NCI-H1436 treated with DMSO at 0.1 percent for 48 hours (cell line): Measurements from ENCODE around the gene TSC22D4.
"Not testable (repeated sequence)": the region's sequence is repeated elsewhere in the genome, so short reads cannot be mapped to it uniquely, and the experiment has no call there.

Experiments
- DNase-seq: peaks from one replicate; lab custom pipeline; 2025; lab: John Stamatoyannopoulos, UW

Gene TSC22D4

DNA sequence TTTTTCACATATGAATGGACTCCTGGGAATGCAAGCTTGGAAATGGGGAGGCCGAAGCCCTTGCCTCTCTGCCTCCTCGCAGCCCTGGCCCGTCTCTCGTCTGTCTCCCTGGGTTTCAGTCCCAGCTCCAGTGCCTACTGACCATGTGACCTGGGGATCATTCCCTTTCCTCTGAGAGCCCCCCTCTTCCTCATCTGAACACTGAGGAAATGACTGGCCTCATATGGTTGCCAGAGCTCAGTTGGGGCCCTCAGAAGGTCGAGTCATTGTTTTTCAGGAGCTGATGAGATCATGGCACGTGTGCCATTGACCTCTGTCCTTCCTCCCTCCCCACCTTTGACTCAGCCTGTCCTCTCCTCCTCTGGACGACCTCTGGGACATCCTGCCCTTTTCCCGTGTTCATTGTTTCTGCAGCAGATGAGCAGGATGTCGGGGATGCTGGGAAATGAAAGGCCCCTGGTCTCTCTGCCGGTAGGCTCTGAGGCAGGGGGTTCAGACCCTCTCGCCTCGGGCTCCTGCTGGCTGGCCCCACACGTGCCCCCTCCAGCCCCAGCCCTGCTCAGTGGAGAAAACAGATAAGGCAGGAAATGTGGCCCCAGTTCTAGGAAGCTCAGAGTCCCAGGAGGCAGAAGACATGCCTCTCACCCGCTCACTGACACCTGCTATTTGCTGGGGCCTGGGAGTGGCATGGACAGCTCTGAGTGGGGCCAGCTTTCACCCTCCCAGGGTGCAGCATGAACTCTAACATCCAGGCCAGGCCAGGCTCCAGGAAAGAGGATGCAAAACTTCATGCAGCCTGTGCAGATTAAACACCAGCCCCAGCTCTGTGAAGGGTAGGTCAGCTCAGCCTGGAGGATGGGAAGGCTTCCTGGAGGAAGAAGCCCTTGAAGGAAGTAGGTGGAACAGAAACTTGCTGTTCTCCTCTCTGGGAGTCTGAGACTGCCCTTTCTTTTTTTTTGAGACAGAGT lies 34.4 kb downstream of the TSC22D4 start:
- no peak for DNase-seq

DNA sequence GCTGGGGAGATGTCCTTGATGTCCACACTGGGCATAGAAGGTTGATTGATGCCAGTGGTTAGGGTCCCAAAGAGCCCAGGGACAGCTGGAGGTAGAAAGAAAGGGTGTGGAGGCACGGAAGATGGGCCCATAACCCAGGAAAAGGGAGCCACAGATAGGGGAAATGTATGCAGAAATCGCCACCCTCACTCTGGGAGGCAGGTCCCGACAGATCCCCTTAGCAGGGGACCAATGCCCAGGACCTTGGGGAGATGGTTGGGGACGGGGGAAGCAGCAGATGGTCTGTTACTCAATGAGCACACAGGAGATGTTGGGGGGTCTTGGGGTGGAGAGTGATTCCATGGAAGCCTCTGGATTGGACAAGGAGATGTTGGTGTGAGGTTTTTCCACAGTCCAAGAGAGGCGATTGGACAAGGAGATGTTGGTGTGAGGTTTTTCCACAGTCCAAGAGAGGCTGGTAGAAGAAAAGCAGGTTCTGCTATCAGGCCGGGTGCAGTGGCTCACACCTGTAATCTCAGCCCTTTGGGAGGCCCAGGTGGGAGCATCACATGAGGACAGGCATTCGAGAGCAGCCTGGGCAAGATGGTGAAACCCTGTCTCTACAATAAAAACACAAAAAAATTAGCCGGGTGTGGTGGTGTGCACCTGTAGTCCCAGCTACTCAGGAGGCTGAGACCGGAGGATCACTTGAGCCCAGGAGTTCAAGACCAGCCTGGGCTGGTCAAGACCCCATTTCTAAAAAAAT lies 35.7 kb downstream of the TSC22D4 start:
- no peak for DNase-seq

DNA sequence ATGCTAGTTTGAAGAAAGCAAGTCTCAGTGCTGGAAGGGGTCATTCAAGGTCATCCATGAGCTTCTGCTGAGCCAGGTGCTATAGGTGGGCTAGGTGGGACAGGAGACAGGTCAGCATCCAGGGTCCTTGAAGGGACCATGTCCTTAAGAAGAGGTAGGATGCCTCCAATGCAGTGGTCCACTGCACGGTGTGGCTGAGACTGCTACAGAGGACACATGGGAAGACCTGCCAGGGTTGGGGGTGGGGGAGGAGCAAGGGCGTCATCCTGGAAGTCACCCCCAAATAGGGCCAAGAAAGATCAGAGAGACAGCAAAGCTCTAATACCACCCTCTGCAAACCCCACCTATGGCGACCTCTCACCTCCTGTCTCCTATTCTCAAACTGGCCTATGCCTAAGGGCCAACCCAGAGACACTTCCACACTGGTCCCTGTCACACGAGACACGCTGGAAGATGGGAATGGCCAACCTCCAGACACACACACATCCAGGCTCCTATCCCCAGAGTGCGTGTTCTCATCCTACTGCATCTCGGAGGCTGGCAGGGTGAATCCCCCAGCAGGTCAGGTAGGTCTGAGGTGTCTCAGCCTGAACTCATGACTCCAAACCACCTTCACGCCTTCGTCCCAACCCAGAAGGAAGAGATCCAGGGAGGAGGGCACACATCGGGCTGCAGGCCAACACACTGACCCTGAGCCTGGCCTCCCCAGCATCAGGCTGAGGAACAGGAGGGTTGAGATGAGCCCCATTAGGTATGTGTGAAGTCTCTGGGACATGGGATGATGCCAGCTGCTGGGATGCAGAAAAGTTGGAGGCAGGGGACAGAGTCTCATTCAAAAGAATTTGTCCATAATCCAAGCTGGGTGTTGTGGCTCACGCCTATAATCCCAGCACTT lies 37.1 kb downstream of the TSC22D4 start:
- no peak for DNase-seq

DNA sequence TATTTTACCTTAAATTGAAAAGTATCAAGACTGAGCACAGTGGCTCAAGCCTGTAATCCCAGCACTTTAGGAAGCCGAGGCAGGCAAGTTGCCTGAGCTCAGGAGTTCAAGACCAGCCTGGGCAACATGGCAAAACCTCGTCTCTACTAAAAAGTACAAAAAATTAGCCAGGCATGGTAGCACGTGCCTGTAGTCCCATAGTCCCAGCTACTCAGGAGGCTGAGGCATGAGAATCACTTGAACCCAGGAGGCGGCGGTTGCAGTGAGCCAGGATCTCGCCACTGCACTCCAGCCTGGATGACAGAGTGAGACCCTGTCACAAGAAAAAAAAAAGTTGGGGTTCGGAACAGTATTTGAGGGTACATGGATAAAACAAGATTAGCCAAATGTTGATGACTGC lies 39.8 kb downstream of the TSC22D4 start:
- DNase-seq: not testable (repeated sequence)

DNA sequence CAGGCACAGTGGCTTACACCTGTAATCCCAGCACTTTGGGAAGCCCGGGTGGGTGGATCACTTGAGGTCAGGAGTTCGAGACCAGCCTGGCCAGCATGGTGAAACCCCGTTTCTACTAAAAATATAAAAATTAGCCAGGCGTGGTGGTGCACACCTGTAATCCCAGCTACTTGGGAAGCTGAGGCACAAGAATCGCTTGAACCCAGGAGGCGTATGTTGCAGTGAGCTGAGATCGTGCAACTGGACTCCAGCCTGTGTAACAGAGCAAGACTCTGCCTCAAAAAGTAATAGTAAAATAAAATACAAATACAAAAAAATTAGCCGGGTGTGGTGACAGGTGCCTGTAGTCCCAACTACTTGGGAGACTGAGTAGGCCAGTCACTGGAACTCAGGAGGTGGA lies 40.3 kb downstream of the TSC22D4 start:
- DNase-seq: not testable (repeated sequence)

DNA sequence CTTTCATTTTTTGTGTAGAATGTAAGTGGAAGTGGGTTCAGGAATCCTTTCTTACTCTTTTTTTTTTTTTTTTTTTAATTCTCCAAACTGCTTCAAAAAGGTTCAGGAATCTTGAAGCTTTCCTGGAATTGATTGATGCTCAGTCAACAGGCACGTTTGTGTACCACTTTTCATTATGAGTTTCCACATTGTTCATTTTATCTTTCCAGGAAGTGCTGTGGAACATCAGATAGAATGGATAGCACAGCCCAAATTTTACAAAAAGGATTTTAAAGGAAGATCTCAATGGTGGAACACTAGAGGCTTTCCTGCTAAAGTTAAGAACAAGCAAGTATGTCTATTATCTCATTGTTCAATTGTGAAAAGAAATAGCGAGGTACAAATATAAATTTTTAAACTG lies 40.8 kb downstream of the TSC22D4 start:
- DNase-seq: no peak

DNA sequence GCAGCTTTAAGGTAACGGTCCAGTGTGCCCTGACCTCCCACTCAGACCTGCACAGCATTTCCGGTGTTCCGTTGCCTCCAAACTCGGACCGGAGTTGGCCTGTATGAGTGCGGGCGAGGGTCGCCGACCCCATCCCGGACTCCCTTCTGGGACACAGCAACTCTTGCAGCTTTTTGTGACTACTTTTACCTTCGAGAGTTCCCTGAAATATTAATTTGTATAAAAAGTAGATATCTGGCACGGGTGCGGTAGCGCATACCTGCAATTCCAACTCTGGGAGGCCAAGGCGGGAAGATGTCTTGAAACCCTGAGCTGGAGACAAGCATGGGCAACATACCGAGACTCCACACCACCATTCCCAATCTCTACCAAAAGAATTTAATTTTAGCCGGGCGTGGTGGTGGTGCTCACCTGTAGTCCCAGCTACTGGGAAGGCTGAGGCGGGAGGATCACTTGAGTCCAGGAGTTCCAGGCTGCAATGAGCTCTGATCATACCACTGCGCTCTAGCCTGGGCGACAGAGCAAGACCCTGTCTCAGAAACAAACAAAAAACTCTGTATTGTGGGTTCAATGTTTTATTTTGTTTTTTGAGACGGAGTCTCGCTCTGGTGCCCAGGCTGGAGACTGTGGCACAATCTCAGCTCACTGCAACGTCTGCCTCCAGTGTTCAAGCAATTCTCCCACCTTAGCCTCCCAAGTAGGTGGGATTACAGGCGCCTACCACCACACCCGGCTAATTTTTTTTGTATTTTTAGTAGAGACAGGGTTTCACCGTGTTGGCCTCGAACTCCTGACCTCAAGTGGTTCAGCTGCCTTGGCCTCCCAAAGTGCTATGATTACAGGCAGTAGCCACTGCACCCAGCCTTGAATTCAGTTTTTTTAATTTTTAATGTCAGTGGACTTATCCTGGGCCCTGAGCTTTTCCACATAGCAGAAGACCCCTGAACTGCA lies 41.6 kb downstream of the TSC22D4 start:
- DNase-seq: no peak

DNA sequence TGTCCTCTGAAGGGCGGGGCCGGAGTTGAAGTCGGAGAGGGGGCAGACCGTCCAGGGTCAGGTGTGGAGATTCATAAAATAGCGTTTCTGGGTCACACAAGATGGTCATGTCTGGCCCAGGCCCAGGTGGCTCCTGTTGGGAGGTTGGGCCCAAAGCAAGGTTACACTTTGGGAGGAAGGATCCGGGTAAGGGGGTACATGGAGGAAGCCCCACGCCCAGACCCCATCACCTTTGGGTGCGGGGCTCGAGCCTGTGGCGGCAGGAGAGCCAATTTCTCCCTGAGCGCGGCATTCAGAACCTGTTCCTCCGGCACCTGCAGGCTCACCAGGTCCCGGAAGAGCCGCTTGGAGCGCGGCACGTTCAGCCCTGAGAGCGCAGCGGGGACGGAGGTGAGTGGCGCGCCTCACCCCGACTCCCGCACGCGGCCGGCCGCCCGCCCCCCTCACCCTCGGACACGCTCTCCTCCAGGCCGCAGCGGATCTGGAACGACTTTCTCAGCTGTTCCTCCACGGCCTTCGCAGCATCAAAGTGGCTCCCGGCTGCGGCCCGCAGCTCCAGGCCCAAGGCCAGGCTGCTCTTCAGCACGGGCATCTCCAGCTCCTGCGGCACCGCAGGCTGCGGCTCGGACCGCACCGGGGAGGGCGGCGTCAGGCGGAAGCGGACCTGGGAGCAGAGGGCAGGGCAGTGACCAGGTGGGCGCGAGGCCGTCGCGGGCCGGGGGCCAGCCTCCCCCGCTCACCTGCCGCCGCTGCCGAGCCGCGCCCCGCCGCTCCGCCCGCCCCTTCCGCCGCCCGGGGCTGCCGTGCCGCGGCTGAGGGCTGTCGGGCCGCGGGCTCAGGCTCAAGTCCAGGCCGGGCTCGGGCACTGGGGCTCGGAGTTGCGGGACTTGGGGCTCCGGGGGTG lies 43.4 kb downstream of the TSC22D4 start:
- no peak for DNase-seq

DNA sequence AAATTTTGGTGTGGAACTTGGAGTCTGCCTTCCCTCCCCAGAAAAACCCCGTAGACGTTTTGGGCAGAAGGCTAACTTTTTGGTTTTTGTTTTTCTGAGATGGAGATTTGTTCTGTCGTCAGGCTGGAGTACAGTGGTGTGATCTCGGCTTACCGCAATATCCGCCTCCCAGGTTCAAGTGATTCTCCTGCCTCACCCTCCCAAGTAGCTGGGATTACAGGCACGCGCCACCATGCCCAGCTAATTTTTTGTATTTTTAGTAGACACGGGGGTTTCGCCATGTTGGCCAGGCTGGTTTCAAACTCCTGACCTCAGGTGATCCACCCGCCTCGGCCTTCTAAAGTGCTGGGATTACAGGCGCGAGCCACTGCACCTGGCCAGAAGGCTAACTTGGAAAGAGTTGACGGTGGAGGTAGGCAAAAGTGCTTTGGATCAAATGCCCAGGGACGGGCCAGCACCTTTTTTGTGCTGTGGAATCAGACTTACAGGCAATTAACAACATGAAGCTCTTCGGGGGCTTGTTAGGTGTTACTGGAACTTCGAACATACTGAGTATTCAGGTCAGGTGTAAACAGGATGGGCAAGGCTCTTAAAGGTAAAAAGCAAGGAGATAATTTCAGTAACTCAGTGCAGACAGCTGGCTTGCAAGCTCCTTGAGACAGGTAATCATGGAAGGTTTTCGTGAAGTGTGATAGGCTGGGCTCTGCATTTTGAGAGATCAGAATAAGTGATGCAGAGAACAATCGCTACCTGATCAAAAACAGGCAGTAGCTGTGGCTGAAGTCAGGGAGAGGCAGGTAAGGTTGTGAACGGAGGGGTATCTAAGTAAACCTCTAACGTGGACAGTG lies 44.5 kb downstream of the TSC22D4 start:
- DNase-seq: no peak

DNA sequence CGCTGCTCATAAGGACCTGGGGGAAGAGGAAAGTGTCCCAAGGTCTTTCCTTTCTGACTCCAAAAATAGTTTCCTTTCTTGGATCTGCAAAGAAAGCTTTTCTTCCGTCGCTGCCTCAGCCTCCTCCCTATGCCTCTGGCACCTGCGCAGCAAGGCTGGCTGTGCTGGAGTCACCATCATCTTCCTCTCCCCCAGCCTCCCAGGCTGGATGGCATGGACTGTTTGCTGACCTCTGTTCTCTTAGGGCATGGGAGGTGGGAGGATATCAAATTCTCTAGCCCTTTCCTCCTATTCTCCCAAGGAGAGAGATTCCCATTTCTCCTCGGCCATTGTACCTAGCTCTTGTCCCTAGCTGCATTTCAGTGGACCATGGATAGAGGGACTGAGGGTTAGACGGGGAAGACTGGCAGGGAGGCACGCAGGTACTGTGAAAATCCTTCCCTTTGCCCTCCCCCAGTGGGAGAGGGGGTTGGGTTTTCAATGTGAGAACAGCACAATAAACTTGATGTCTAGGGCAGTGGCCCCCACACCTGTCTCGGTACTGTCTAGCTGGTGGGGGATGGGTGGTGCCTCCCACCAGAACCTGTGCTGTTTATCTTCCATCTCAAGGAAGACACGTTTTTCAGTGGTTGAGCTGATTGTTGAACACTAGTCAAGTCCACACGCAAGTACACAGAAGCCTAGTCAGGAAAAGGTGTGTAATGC lies 45.3 kb downstream of the TSC22D4 start:
- DNase-seq: no peak

DNA sequence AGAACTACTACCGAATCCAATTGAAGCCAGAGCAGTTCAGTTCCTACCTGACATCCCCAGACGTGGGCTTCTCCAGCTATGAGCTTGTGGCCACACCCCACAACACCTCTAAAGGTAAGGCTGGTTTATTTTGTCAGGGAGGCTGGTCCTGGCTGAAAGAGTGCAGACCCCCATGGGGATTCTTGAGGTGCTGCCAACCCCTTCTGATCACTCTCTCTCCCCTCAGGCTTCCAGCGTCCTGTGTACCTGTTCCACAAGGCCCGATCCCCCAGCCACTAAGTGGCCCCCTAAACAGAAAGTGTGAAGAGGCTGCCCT lies 45.8 kb downstream of the TSC22D4 start:
- DNase-seq: no peak

DNA sequence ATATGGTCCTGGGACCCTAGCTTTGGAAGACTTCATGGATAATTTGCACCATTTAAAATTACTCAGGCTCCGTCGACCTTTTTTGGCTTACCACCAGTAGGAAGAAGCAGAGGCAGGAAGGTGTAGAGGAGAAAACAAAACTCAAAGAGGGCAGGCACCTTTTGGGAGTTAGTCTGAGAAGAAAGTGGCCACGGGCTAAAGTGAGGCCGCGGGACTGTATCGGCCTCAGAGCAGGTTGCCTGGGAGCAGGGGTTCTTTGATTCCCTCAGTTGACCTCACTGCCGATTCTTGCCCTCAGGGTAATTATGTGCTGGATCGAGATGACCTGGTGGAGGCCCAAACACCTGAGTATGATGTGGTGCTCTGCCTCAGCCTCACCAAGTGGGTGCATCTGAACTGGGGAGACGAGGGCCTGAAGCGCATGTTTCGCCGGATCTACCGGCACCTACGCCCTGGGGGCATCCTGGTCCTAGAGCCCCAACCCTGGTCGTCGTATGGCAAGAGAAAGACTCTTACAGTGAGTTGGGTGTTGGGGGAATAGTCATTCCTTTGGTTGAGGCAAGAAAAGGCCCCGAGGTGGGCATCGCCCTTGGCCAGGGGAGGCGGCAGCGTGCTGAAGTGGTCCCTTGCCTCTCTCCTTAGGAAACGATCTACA lies 46.3 kb downstream of the TSC22D4 start:
- no peak for DNase-seq

DNA sequence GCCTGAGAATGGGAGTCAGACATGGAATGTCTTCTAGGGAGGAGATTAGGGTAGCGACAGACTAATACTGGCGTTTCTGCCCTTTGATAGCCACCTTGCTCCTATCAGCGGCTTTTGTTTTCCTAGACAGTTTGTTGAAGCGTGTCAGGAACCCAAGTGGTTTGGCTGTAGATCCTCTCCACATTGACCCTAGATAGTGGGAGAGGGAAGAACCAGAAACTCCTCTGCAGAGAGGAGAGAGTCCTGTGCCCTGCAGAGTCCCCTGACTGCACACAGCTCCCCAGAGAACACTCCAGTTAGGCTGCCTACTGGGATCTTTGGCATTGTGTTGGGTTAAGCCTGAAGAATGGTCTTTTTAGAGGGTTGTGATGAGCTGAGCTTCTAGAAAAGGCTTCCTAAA lies 47.0 kb downstream of the TSC22D4 start:
- no peak for DNase-seq

DNA sequence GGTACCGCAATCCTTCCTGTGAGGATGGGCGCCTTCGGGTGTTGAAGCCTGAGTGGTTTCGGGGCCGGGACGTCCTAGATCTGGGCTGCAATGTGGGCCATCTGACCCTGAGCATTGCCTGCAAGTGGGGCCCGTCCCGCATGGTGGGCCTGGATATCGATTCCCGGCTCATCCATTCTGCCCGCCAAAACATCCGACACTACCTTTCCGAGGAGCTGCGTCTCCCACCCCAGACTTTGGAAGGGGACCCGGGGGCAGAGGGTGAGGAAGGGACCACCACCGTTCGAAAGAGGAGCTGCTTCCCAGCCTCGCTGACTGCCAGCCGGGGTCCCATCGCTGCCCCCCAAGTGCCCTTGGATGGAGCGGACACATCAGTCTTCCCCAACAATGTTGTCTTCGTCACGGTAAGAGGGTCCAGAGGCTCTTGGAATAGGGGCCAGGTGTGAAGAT lies 47.7 kb downstream of the TSC22D4 start:
- no peak for DNase-seq

DNA sequence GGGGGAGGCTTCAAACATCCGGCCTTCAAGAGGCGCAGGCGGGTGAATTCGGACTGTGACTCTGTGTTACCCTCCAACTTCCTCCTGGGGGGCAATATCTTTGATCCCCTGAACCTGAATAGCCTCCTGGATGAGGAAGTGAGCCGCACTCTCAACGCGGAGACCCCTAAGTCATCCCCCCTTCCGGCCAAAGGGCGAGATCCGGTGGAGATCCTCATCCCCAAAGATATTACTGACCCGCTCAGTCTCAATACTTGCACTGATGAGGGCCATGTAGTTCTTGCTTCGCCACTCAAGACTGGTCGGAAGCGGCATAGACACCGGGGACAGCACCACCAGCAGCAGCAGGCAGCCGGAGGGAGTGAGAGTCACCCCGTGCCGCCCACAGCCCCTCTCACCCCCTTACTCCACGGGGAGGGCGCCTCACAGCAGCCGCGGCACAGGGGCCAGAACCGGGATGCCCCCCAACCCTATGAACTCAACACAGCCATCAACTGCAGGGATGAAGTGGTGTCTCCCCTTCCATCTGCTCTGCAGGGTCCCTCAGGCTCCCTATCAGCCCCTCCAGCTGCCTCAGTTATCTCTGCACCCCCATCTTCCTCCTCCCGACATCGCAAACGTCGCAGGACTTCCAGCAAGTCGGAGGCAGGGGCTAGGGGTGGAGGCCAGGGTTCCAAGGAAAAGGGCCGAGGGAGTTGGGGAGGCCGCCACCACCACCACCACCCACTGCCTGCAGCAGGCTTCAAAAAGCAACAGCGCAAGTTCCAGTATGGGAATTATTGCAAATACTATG lies 48.3 kb downstream of the TSC22D4 start:
- DNase-seq: no peak

DNA sequence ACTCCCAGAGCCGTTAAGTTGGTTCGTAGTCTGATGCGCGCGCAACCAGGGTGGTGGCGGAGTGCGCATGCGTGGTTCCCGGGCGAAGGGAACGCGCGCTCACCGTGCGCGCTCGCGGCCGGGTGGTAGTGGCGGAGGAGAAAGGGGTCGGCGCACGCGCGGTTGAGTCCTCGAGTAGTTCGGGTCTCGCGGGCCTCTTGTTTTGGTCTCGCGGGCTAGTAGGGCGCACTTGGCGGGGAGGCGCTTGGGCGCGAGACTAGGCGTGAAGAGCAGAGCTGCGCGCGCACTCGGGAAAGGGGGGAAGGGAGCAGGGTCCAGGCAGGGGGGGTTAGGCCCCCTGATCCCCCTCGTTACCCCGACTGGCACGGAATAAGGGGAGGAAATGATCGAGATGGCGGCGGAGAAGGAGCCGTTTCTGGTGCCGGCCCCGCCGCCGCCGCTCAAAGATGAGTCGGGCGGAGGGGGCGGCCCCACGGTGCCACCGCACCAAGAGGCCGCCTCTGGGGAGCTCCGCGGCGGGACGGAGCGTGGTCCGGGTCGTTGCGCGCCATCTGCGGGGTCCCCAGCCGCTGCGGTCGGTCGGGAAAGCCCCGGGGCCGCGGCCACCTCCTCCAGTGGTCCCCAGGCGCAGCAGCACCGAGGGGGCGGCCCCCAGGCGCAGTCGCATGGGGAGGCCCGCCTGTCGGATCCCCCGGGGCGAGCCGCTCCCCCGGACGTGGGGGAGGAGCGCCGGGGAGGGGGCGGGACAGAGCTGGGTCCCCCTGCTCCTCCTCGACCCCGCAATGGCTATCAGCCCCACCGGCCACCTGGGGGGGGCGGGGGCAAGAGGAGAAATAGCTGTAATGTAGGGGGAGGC lies 49.1 kb downstream of the TSC22D4 start, which contains the start of gene MEPCE:
MEPCE (plus strand) TSS at position 195 of the 856 bp plus-strand sequence; CDS start at position 383, 188 bp downstream.
- peak; percentile 78 for DNase-seq
